HCT116 (cell line): ENCODE results near the gene AKR1A1. TPM values are rescaled to one million over a fixed set of nuclear protein-coding genes. Genes with fewer than 3 reads are reported as not detected.

Experiments used
- ATAC-seq: fragments of 200-7000 bp; cut with Tn5 transposase; 2 replicates; pipeline ENCODE4 v1.9.1; 2020; ENCODE audit warnings: mild to moderate bottlenecking, moderate library complexity
- BruUV-seq: library from RNA; stranded (reverse); fragments of 400-500 nt; replicated peaks from 2 replicates; lab custom pipeline; 2021; lab: Mats Ljungman, UMichigan
- CTCF ChIA-PET: fragments of 300-600 bp; sonication (Branson Sonifier 250); formaldehyde crosslinking; loops from one replicate; lab custom pipeline; 2021; ENCODE audit warnings: antibody characterized with exemption; lab: Charles Lee
- POLR2A ChIA-PET: fragments of 300-600, 350-600 bp; sonication (Branson Sonifier 250); formaldehyde crosslinking; loops from one replicate; lab custom pipeline; 2021; ENCODE audit warnings: antibody characterized with exemption; lab: Charles Lee
- RAD21 ChIA-PET, 2 experiments: fragments of 300-600 bp; sonication (Branson Sonifier 250); formaldehyde crosslinking; loops; one replicate each; lab custom pipeline; 2023; ENCODE audit warnings: low total read pairs in 2 of 2; ENCODE audit not compliant: uncharacterized antibody in 2 of 2, unreplicated experiment in 2 of 2, low non-redundant PET in 1 of 2; lab: Charles Lee
- DNase-seq: peaks from one replicate; pipeline ENCODE4 v3.0.0-alpha.2; 2010; ENCODE audit warnings: low read depth, low spot score
- H2AFZ ChIP-seq: fragments of 200-600 bp; shearing (Covaris generic), sonication (generic); 2 replicates; pipeline ENCODE4 v1.6.1; 2017; ENCODE audit warnings: low read depth, mixed run types, mixed read lengths, antibody characterized with exemption, low read length; ENCODE audit not compliant: poor library complexity, severe bottlenecking
- H3K27ac ChIP-seq: 2 replicates; pipeline ENCODE4 v1.5.1; 2012; ENCODE audit warnings: low read depth, low read length
- H3K27me3 ChIP-seq: fragments of 200-600 bp; sonication (generic); 2 replicates; pipeline ENCODE4 v1.6.1; 2016; ENCODE audit warnings: mixed run types, low read length, mixed read lengths; ENCODE audit not compliant: insufficient read depth
- H3K36me3 ChIP-seq, 2 experiments: fragments of 200-500 bp in 1 of 2; fragments of 200-600 bp in 1 of 2; sonication (Bioruptor generic) in 1 of 2; sonication (generic) in 1 of 2; 2 replicates each; pipeline versions ENCODE4 v1.5.1 to v1.6.1; 2014 to 2016; ENCODE audit warnings: low read length in 2 of 2, inconsistent platforms in 1 of 2, mixed read lengths in 1 of 2, mixed run types in 1 of 2; ENCODE audit not compliant: insufficient read depth in 2 of 2, control insufficient read depth in 1 of 2
- H3K4me1 ChIP-seq, 2 experiments: fragments of 200-600 bp in 1 of 2; sonication (generic) in 1 of 2; 2 replicates each; pipeline versions ENCODE4 v1.5.1 to v1.6.1; 2012 to 2017; ENCODE audit warnings: low read length in 2 of 2, inconsistent platforms in 1 of 2, mild to moderate bottlenecking in 1 of 2, mixed read lengths in 1 of 2, mixed run types in 1 of 2, moderate library complexity in 1 of 2; ENCODE audit not compliant: insufficient read depth in 2 of 2, control insufficient read depth in 1 of 2
- H3K4me2 ChIP-seq: fragments of 200-600 bp; sonication (generic); 2 replicates; pipeline ENCODE4 v1.6.1; 2017; ENCODE audit warnings: mixed run types, low read length, mixed read lengths
- H3K4me3 ChIP-seq, 2 experiments: fragments of 200-600 bp in 1 of 2; sonication (generic) in 1 of 2; replicated peaks in 1 of 2; 2 replicates each; pipeline ENCODE4 v1.5.1; 2011 to 2016; ENCODE audit warnings: low read length in 2 of 2, control low read depth in 1 of 2, low read depth in 1 of 2, mild to moderate bottlenecking in 1 of 2, mixed read lengths in 1 of 2, mixed run types in 1 of 2
- H3K79me2 ChIP-seq: fragments of 200-600 bp; sonication (generic); 2 replicates; pipeline ENCODE4 v1.6.1; 2017; ENCODE audit warnings: mild to moderate bottlenecking, mixed run types, low read length, moderate library complexity, mixed read lengths; ENCODE audit not compliant: insufficient read depth
- H3K9ac ChIP-seq: fragments of 200-600 bp; sonication (generic); 2 replicates; pipeline ENCODE4 v1.6.1; 2016; ENCODE audit warnings: low read length, mixed read lengths
- H3K9me2 ChIP-seq: fragments of 200-600 bp; sonication (generic), shearing (Covaris generic); 2 replicates; pipeline ENCODE4 v1.6.1; 2017; ENCODE audit warnings: mixed run types, mild to moderate bottlenecking, moderate library complexity; ENCODE audit not compliant: insufficient read depth
- H3K9me3 ChIP-seq, 2 experiments: fragments of 200-500 bp in 1 of 2; fragments of 200-600 bp in 1 of 2; sonication (Bioruptor generic) in 1 of 2; sonication (generic) in 1 of 2; 2 replicates each; pipeline ENCODE4 v1.6.1; 2014 to 2017; ENCODE audit warnings: low read length in 2 of 2, mixed read lengths in 2 of 2, inconsistent platforms in 1 of 2, low read depth in 1 of 2, mild to moderate bottlenecking in 1 of 2, mixed run types in 1 of 2, moderate library complexity in 1 of 2; ENCODE audit not compliant: control insufficient read depth in 1 of 2, insufficient read depth in 1 of 2
- H4K20me1 ChIP-seq: fragments of 200-600 bp; sonication (generic), shearing (Covaris generic); 2 replicates; pipeline ENCODE4 v1.6.1; 2017; ENCODE audit warnings: mixed run types, mild to moderate bottlenecking, moderate library complexity; ENCODE audit not compliant: insufficient read depth
- CBX3 ChIP-seq: IDR thresholded peaks from 2 replicates; pipeline ENCODE4 v1.6.1; 2012; ENCODE audit warnings: low read depth
- EZH2 ChIP-seq: fragments of 200-600 bp; sonication (generic); IDR thresholded peaks from 2 replicates; pipeline ENCODE4 v1.6.1; 2017; ENCODE audit warnings: antibody characterized with exemption, mixed run types
- EZH2phosphoT487 ChIP-seq: fragments of 200-600 bp; IDR thresholded peaks from 2 replicates; pipeline ENCODE4 v1.6.1; 2018; ENCODE audit warnings: antibody characterized with exemption, borderline replicate concordance
- FOSL1 ChIP-seq: IDR thresholded peaks from 2 replicates; pipeline ENCODE4 v1.6.1; 2012; ENCODE audit warnings: low read depth
- JUND ChIP-seq: IDR thresholded peaks from 2 replicates; pipeline ENCODE4 v1.6.1; 2012
- POLR2AphosphoS5 ChIP-seq: IDR thresholded peaks from 2 replicates; pipeline ENCODE4 v1.6.1; 2011; ENCODE audit warnings: mild to moderate bottlenecking, low read depth, low read length, moderate library complexity
- SIN3A ChIP-seq: IDR thresholded peaks from 2 replicates; pipeline ENCODE4 v1.6.1; 2012; ENCODE audit warnings: low read depth
- TCF7L2 ChIP-seq: IDR thresholded peaks from 2 replicates; pipeline ENCODE4 v1.7.0; 2011; ENCODE audit warnings: borderline replicate concordance, inconsistent platforms; ENCODE audit not compliant: insufficient read depth, insufficient read length; ENCODE audit errors: extremely low read depth
- intact Hi-C: fragments of 100-400 bp; cut with micrococcal nuclease; formaldehyde crosslinking; loops from 2 replicates; pipeline ENCODE4 v1.10.0; 2022
- total RNA-seq: library from RNA; stranded (reverse); gene quantifications from one replicate; pipeline ENCODE4 v1.2.1, GENCODE V29; 2021; ENCODE audit not compliant: unreplicated experiment
- TF ChIP-seq, protein P1 (sequence below): IDR thresholded peaks from 2 replicates; pipeline ENCODE4 v1.6.1; 2012
- TF ChIP-seq, protein P2 (sequence below): IDR thresholded peaks from 2 replicates; pipeline ENCODE4 v1.6.1; 2012

The AKR1A1 gene
- total RNA-seq, 1 experiment from 2014 or later: 199 TPM

GRCh38 chr1:45535988-45536766 lies 14.4 kb upstream of the AKR1A1 start:
- Histone ChIP-seq H3K36me3 (no peaks in the 10 kb centered on the region), H3K79me2 (no peaks in the 10 kb centered on the region), H3K9ac (no peak overlapping the region), H2AFZ (no peak overlapping the region), H3K9me2 (no peaks in the 10 kb centered on the region), H3K27ac (no peak overlapping the region), H3K27me3 (no peaks in the 10 kb centered on the region), H3K4me3 (no peak overlapping the region), H4K20me1 (no peaks in the 10 kb centered on the region), H3K4me1 (no peaks in the 10 kb centered on the region), H3K4me2 (no peak overlapping the region), H3K9me3 (no peaks in the 10 kb centered on the region)
- no peak for DNase-seq
- RAD21 ChIA-PET: no interaction called here
- TF ChIP-seq CBX3 (no peak), TCF7L2 (no peak), EZH2phosphoT487 (no peak), POLR2AphosphoS5 (no peak), JUND (no peak), FOSL1 (no peak), EZH2 (no peak), SIN3A (no peak)
- TF ChIP-seq, protein P1, sequence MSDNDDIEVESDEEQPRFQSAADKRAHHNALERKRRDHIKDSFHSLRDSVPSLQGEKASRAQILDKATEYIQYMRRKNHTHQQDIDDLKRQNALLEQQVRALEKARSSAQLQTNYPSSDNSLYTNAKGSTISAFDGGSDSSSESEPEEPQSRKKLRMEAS: no peak
- TF ChIP-seq, protein P2, sequence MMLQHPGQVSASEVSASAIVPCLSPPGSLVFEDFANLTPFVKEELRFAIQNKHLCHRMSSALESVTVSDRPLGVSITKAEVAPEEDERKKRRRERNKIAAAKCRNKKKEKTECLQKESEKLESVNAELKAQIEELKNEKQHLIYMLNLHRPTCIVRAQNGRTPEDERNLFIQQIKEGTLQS: no peak
- BruUV-seq: no TSS peak
- POLR2A ChIA-PET: interaction anchor here (1.6 to 2.4 kb wide), 2 partner anchors 11 to 14 kb away, joined by 7 to 8 read pairs; partner anchors contain the start of gene PRDX1
- 0 out of 2 replicates have a peak, but pooled peaks have one; percentile 27 for ATAC-seq
- intact Hi-C loops: no loop called here
- CTCF ChIA-PET: no interaction called here
